GM12864 (cell line): ENCODE results near the gene SMG6.

Experiments used
- DNase-seq: peaks from one replicate; pipeline ENCODE4 v3.0.0-alpha.2; 2011; ENCODE audit warnings: low read depth
- H3K4me3 ChIP-seq: 2 replicates; pipeline ENCODE4 v1.5.1; 2011; ENCODE audit warnings: mild to moderate bottlenecking, low read depth, low read length, control low read depth
- TF ChIP-seq, protein P1 (sequence below): IDR thresholded peaks from 2 replicates; pipeline ENCODE4 v1.5.1; 2011; ENCODE audit warnings: low read depth, mild to moderate bottlenecking, moderate library complexity, low read length, control low read depth, inconsistent platforms; ENCODE audit errors: missing control alignments

Gene SMG6

DNA sequence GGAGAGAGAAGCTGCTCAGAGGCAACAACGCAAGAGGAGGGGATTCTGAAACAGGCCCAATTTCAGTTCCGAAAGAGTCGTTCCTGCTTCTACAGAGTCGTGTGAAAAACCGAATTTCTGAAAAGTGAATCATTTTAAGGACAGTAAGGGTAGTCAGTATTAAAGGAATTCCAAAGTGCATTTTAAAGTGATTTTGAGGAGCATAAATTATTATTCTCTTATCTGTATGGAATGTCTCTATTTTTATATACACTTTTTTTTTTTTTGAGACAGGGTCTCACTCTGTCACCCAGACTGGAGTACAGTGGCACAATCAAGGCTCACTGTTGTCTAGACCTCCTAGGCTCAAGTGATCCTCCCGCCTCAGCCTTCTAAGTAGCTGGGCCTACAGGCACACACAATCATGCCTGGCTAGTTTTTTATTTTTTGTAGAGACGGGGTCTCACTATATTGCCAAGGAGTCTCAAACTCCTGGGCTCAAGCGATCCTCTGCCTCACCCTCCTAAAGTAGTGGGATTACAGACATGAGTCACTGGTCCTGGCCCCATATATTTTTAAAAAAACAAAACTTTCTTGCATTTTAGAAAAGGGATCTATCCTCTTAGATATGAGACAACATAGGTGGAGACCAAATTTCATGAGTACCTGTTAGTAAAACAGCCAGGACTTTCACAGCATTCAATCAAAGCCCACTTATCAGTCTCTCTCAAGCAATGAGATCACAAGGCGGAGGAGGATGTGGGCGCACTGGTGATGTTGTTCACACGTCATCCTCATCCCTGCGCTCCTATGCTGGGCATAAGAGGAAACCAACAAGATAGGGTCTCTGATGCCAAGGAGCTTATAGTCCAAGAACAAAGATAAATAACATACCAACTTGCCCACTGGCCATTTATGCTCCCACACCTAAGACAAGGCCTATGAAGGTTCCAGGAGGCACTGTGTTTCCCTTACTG lies 53.2 kb downstream of the SMG6 start:
- no peak overlapping the region for H3K4me3 ChIP-seq
- TF ChIP-seq, protein P1, sequence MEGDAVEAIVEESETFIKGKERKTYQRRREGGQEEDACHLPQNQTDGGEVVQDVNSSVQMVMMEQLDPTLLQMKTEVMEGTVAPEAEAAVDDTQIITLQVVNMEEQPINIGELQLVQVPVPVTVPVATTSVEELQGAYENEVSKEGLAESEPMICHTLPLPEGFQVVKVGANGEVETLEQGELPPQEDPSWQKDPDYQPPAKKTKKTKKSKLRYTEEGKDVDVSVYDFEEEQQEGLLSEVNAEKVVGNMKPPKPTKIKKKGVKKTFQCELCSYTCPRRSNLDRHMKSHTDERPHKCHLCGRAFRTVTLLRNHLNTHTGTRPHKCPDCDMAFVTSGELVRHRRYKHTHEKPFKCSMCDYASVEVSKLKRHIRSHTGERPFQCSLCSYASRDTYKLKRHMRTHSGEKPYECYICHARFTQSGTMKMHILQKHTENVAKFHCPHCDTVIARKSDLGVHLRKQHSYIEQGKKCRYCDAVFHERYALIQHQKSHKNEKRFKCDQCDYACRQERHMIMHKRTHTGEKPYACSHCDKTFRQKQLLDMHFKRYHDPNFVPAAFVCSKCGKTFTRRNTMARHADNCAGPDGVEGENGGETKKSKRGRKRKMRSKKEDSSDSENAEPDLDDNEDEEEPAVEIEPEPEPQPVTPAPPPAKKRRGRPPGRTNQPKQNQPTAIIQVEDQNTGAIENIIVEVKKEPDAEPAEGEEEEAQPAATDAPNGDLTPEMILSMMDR = no peak
- DNase-seq = no peak

- TF ChIP-seq, protein P1 = no peak
- H3K4me3 ChIP-seq = no peak overlapping the region
- DNase-seq = no peak
Observed at GRCh38 chr17:2247005-2247404, 56.6 kb downstream of the SMG6 start.

- no peak overlapping the region for H3K4me3 ChIP-seq
- TF ChIP-seq, protein P1 = peak; percentile 99
- no peak for DNase-seq
Observed at GRCh38 chr17:2244545-2245525, 58.8 kb downstream of the SMG6 start.

GRCh38 chr17:2243953-2244352 lies 59.6 kb downstream of the SMG6 start:
- DNase-seq = no peak

GRCh38 chr17:2241823-2242222 lies 61.8 kb downstream of the SMG6 start:
- TF ChIP-seq, protein P1 = no peak
- no peak overlapping the region for H3K4me3 ChIP-seq
- DNase-seq = no peak

More at GRCh38 chr17:2243953-2244352, 59.6 kb downstream of the SMG6 start:
- no peak overlapping the region for H3K4me3 ChIP-seq
- TF ChIP-seq, protein P1 = no peak

DNA sequence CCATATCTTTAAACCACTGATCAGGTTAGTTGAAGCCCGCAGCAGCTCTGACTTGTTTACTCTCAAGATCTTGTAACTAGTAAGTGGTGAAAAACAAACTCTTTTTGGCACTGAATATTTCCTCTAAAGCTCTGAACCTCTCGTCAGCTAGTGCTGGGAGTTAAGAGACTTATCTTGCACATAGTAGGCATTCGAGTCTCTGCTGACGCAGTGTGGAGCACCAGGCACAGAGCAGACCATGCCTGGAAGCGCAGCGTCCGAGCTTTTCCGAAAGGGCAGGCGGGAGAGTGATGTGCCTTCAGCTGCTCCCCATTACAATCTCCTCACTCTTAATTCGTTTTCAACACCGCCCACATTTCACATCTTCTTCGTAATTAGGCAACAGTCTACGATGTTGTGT lies 63.0 kb downstream of the SMG6 start:
- H3K4me3 ChIP-seq = peak overlapping the region; percentile 47
- TF ChIP-seq, protein P1 = no peak
- no peak for DNase-seq
